SJCRH30 (cell line): Measurements from ENCODE around the gene SPAG5. TPM values are rescaled to one million over a fixed set of nuclear protein-coding genes. Genes with fewer than 3 reads are reported as not detected.

Experiments
- DNase-seq, 2 experiments: peaks; one replicate each; pipeline ENCODE4 v3.0.0-alpha.2; 2015 to 2020
- H3K27ac ChIP-seq: fragments of 250-450 bp; sonication (Bioruptor Pico); 2 replicates; pipeline ENCODE4 v1.5.1; 2020; ENCODE audit warnings: mild to moderate bottlenecking, moderate library complexity
- H3K27me3 ChIP-seq: fragments of 250-450 bp; sonication (Bioruptor Pico); 2 replicates; pipeline ENCODE4 v1.5.1; 2020; ENCODE audit warnings: mild to moderate bottlenecking, moderate library complexity
- H3K36me3 ChIP-seq: fragments of 250-450 bp; sonication (Bioruptor Pico); 2 replicates; pipeline ENCODE4 v1.5.1; 2020; ENCODE audit warnings: mild to moderate bottlenecking, moderate library complexity
- H3K4me1 ChIP-seq: fragments of 250-450 bp; sonication (Bioruptor Pico); 2 replicates; pipeline ENCODE4 v1.5.1; 2020; ENCODE audit warnings: mild to moderate bottlenecking, moderate library complexity
- H3K4me3 ChIP-seq: fragments of 250-450 bp; sonication (Bioruptor Pico); 2 replicates; pipeline ENCODE4 v1.5.1; 2020; ENCODE audit warnings: mild to moderate bottlenecking, moderate library complexity
- H3K9me3 ChIP-seq: fragments of 250-450 bp; sonication (Bioruptor Pico); replicated peaks from 2 replicates; pipeline ENCODE4 v1.5.1; 2020; ENCODE audit warnings: mild to moderate bottlenecking, moderate library complexity
- total RNA-seq: library from RNA; depleted of rRNA; stranded (reverse); fragments of >200 nt; shearing (Covaris generic); gene quantifications from 2 replicates; pipeline ENCODE4 v1.2.3, GENCODE V29; 2014; rRNA removed

SPAG5 gene
- total RNA-seq, 1 experiment from 2014 or later = 147 TPM

DNA sequence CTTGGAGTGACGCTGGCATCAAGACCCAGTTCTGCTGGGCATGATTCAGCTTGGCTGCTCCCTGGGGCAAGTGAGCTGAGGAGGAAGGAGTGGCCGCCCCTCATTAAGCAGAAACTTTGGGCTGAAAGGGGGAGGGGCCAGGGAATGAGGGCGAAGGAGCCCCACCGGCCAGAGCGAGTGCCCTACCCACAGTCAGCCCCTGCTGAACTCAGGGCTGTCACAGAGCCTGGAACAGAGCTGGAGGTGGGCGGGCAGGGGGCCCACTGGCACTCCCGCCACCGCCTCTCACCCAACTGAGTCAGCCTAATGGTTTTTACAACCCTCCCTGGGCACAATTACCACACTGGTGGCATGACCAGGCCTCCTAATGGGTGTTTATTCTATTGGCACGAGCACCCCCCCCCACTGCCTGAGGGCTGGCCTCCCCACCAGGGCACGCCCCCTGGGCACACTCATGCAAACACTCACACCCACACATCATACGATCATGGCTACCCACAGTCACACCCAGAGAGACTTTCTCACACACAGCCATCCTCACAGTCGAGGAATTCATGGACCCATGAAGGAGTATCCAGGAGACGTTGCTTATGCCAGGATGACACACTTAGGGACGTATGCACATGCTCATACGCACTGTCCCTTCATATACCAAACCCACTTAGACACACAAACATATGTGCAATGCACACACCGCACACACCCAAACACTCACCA, 65.6 kb downstream of the SPAG5 start:
- Histone ChIP-seq H3K4me1 (no peaks in the 10 kb centered on the region), H3K27ac (no peak overlapping the region), H3K9me3 (no peaks in the 10 kb centered on the region), H3K4me3 (no peak overlapping the region), H3K36me3 (no peaks in the 10 kb centered on the region), H3K27me3 (peaks cover 18% of the 10 kb centered on the region)
- no peak for DNase-seq

DNA sequence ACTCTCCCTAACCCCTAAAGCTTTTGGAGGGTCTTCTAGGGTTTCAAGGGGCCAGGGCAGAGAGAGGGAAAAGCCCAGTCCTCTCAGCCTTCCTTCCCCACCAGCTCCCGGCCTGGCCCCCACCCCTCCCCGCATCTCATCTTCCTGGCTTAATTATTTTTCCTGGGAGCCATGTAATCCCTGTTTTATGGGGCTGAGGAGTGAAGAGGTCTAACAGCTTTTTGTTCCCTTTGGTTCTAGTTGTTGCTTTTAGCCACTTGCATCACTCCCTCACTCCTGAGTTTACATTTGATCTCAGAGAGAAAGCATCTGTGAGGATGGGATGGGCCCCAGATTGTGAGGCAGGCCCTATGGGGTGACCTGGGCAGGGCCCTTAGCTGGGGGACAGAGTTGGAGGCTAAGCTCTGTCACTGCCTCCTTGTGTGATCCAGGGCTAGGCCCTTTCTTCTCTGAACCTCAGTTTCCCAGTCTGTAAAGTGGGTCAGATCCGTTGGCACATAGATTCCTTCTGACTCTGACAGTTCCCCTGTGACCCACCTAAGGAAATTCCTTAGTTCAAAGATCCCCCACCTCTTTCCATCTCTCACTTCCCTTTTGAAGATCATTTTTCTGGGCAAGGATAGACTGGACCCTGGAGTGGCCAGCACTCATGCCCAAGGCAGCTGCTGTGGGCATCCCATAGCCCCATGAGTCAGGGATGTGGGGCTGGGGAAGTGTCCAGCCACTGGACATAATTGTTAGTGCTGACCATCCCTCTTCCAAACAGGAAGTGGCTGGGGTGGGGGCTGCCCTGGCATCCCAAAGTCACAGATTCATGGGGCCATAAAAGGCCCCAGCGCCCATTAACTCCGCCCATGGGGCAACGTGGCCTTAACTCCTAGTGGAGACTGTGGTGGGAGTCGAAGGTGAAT, 66.5 kb downstream of the SPAG5 start:
- no peak overlapping the region for H3K27ac ChIP-seq
- no peak overlapping the region for H3K4me3 ChIP-seq

DNA sequence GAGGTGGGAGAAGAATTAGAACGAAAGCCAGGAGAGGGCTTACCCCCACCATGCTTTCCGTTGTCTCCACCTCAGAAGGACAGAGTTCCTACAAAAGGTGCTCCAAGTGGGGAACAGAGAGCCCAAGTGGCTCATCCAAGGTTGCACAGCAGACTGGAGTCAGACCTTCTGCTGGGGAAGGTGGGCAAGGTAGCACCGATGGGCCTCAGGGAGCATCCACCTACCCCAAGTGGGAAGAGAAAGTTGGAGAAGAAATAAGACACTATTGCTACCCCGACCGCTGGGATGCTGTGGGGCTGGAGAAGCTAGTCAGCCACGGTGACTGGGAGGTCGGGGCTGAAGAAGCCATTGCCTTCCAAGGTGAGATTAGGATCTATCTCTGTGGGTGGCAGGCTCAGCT, 67.9 kb downstream of the SPAG5 start:
- H3K27me3 ChIP-seq = peaks cover 15% of the 10 kb centered on the region
- H3K4me1 ChIP-seq = peaks cover 3% of the 10 kb centered on the region; the same call in 1 of the 2 replicates
- no peak overlapping the region for H3K27ac ChIP-seq
- H3K9me3 ChIP-seq = no peaks in the 10 kb centered on the region
- no peak overlapping the region for H3K4me3 ChIP-seq
- no peak for DNase-seq
- no peaks in the 10 kb centered on the region for H3K36me3 ChIP-seq

More for the DNA sequence above, 66.5 kb downstream of the SPAG5 start:
- no peaks in the 10 kb centered on the region for H3K4me1 ChIP-seq
- H3K36me3 ChIP-seq = no peaks in the 10 kb centered on the region
- DNase-seq = no peak
- peaks cover 18% of the 10 kb centered on the region for H3K27me3 ChIP-seq
- H3K9me3 ChIP-seq = no peaks in the 10 kb centered on the region

DNA sequence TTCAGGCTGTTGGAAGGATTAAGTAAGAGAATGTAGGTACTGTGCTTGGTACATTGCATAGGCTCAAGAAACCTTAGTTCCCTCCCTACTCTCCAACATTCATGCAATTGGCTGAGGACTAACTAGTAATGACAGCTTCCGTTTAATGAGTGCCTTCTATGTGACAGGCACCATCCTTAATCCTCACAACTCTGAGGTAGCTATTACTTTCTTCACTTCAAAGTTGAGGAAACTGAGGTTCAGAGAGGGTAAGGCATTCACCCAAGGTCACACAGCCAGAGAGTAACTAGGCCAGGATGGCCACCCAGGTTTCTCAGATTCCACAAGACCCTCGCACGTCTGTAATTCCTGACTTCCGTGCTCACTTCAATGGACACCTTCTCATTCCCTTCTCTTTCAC, 68.6 kb downstream of the SPAG5 start:
- H3K4me3 ChIP-seq = no peak overlapping the region
- peaks cover 15% of the 10 kb centered on the region for H3K27me3 ChIP-seq
- H3K36me3 ChIP-seq = no peaks in the 10 kb centered on the region
- no peak for DNase-seq
- no peak overlapping the region for H3K27ac ChIP-seq
- peaks cover 3% of the 10 kb centered on the region; the same call in 1 of the 2 replicates for H3K4me1 ChIP-seq
- no peaks in the 10 kb centered on the region for H3K9me3 ChIP-seq

DNA sequence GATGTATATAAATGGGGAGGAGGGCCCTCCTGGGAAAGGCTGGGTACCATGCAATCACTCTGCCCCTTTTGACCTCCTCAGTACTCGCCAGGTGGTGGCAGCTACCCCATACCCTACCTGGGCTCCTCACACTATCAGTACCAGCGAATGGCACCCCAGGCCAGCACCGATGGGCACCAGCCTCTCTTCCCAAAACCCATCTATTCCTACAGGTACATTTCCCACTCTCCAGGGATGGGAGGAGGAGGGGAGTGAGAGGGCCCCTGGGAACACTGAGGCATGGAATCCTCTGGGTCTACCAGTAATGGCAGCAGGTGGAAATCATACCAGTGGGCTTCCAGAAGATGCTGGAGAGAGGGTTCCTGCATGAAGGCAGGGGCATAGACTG, 69.8 kb downstream of the SPAG5 start:
- no peaks in the 10 kb centered on the region for H3K36me3 ChIP-seq
- H3K27me3 ChIP-seq = peaks cover 15% of the 10 kb centered on the region
- DNase-seq = no peak
- H3K4me1 ChIP-seq = peaks cover 3% of the 10 kb centered on the region; the same call in 1 of the 2 replicates
- H3K9me3 ChIP-seq = no peaks in the 10 kb centered on the region
- H3K27ac ChIP-seq = no peak overlapping the region
- no peak overlapping the region for H3K4me3 ChIP-seq

DNA sequence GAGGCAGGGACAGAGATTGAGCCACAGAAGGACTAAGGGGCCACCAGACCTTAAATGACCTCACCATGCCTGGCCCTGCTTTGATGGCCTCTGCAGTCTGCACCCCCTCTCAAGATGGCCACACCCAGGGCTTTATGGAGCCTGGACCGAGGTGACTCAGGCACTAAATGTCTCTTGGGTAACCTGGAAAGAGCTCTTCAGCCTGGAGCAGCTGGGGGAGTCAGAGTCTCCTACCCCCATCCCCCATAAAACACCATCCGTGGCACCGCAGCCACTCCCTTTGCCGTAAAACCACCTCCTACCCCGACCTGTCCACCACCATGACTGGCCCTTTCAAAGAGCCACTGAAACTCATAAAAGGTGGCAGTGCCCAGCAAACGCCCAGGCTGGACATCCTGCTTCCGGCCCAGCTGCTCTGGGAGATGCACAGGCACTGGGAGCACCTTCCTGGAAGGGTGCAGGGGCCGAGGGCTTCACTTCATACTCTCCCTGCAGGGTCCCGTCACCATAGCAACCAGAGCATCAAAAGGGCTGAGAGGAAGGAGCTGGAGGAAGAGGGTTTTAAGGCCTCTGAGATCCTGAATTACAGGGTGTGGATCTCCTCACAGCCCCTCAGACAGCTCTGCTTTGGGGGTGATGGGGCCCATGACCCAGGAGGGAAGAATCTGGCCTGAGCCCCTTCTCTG, 70.4 kb downstream of the SPAG5 start:
- no peak for DNase-seq
- H3K9me3 ChIP-seq = no peaks in the 10 kb centered on the region
- H3K4me3 ChIP-seq = no peak overlapping the region
- H3K27me3 ChIP-seq = peaks cover 15% of the 10 kb centered on the region
- peaks cover 3% of the 10 kb centered on the region; the same call in 1 of the 2 replicates for H3K4me1 ChIP-seq
- no peaks in the 10 kb centered on the region for H3K36me3 ChIP-seq
- no peak overlapping the region for H3K27ac ChIP-seq

DNA sequence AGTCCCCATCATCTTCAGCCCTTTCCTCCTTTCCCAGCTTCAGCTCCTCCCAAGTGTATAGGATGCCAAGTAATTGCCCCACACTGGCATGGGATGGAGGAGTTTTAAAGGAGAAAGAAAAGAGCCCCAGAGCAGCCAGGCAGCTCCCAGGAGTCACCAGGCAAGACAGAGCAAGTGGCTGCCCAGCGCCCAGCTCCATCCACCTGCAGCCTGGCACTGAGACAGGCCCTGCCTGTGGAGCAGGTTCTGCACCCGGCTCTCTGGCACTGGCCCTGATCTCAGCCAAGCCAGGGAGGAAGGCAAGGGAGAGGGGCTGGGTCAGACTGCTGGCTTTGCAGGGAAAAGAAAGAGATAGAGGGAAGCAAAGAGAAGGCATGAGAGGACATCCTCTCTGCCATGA, 71.0 kb downstream of the SPAG5 start:
- DNase-seq = no peak
- Histone ChIP-seq H3K27me3 (peaks cover 15% of the 10 kb centered on the region), H3K36me3 (no peaks in the 10 kb centered on the region), H3K4me3 (no peak overlapping the region), H3K27ac (no peak overlapping the region), H3K4me1 (peaks cover 3% of the 10 kb centered on the region; the same call in 1 of the 2 replicates), H3K9me3 (no peaks in the 10 kb centered on the region)

Other genes starting within 250 kb of the SPAG5 start
- 95.1 and 102 TPM in 2 replicates for gene POLDIP2, start 241.5 kb downstream of the SPAG5 start, total RNA-seq
- gene SEBOX, start 233.8 kb downstream of the SPAG5 start, total RNA-seq = not detected in 2 replicates
- gene VTN, start 228.7 kb downstream of the SPAG5 start, total RNA-seq = 0.08 and 0.16 TPM in 2 replicates
- gene SARM1, start 227.3 kb downstream of the SPAG5 start, total RNA-seq = 14.9 and 16.1 TPM in 2 replicates
- gene SLC46A1, start 192.8 kb downstream of the SPAG5 start, total RNA-seq = 10.6 and 11.0 TPM in 2 replicates
- gene SLC13A2, start 125.4 kb downstream of the SPAG5 start, total RNA-seq = not detected in 2 replicates
- gene FOXN1, start 92.7 kb downstream of the SPAG5 start, total RNA-seq = not detected in 2 replicates
- gene UNC119, start 46.4 kb downstream of the SPAG5 start, total RNA-seq = 53.7 and 58.7 TPM in 2 replicates
- gene PIGS, start 27.5 kb downstream of the SPAG5 start, total RNA-seq = 38.0 and 41.8 TPM in 2 replicates
- gene ALDOC, start 22.1 kb downstream of the SPAG5 start, total RNA-seq = 0.18 and 0.47 TPM in 2 replicates
- gene RSKR, start 15.2 kb upstream of the SPAG5 start, total RNA-seq = 16.1 and 19.9 TPM in 2 replicates
- gene BLTP2, start 46.1 kb upstream of the SPAG5 start, total RNA-seq = 115 and 120 TPM in 2 replicates
- 46.0 and 49.6 TPM in 2 replicates for gene SDF2, start 62.9 kb upstream of the SPAG5 start, total RNA-seq
- 60.2 and 66.3 TPM in 2 replicates for gene SUPT6H, start 63.2 kb upstream of the SPAG5 start, total RNA-seq
- gene PROCA1, start 112.9 kb upstream of the SPAG5 start, total RNA-seq = 5.4 and 7.0 TPM in 2 replicates
- 191 and 201 TPM in 2 replicates for gene RAB34, start 118.8 kb upstream of the SPAG5 start, total RNA-seq
- 1,716 and 1,788 TPM in 2 replicates for gene RPL23A, start 121.0 kb upstream of the SPAG5 start, total RNA-seq
- gene TLCD1, start 127.2 kb upstream of the SPAG5 start, total RNA-seq = 7.5 and 10.0 TPM in 2 replicates
- gene NEK8, start 129.8 kb upstream of the SPAG5 start, total RNA-seq = 1.7 and 2.6 TPM in 2 replicates
- gene TRAF4, start 145.0 kb upstream of the SPAG5 start, total RNA-seq = 118 and 123 TPM in 2 replicates
- 17.4 and 22.8 TPM in 2 replicates for gene FAM222B, start 243.8 kb upstream of the SPAG5 start, total RNA-seq